SK-N-MC (cell line): Measurements from ENCODE around the gene PRDM4.

Experiments used
- EZH2 ChIP-seq: fragments of 200-600 bp; sonication (generic); IDR thresholded peaks from one replicate; pipeline ENCODE4 v1.6.1; 2017; ENCODE audit warnings: antibody characterized with exemption
- FOXP2 ChIP-seq: optimal IDR thresholded peaks from 2 replicates; pipeline ENCODE3; 2011; ENCODE audit warnings: mild to moderate bottlenecking, moderate library complexity; ENCODE audit not compliant: insufficient read depth; ENCODE audit errors: extremely low read length, control extremely low read depth
- POLR2AphosphoS5 ChIP-seq: IDR thresholded peaks from 2 replicates; pipeline ENCODE4 v1.6.1; 2012; ENCODE audit warnings: mild to moderate bottlenecking, low read depth, low read length, borderline replicate concordance

DNA sequence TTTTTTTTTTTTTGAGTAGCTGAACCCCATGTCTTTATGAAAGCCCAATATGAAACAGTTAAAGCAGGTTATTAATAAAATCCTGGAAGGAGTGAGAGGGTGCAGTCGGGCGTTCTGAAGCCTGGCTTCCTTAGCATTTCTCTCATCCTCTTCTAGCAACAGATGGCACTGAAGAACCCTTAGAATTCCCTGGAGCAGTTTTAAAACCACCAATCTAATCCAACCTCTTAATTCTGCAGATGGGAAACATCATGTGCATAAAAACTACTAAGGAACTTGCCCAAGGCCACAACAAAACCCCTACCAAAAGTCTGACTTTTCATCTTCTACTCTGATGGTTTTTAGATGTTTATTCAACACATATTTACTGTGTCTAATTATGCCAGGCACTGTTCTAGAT lies 25.2 kb downstream of the PRDM4 start:
- TF ChIP-seq EZH2 (no peak), POLR2AphosphoS5 (no peak), FOXP2 (no peak)
